Left lung (tissue), 10 donors: ENCODE results near the gene NDUFA13. TPM values are rescaled to one million over a fixed set of nuclear protein-coding genes. Genes with fewer than 3 reads are reported as not detected.

ENCODE experiments used
- ATAC-seq: fragments of 200-7000 bp; cut with Tn5 transposase; one replicate; pipeline ENCODE4 v1.9.1; 2020; ENCODE audit warnings: moderate library complexity
- DNase-seq, 4 donors: peaks; one replicate each; pipeline ENCODE4 v3.0.0-alpha.2; 2013 to 2020
- H3K27ac ChIP-seq, 2 donors: fragments of 200-600 bp; sonication (generic) in 1 of 2; one replicate each; pipeline versions ENCODE4 v1.5.0 to v1.8.0; 2020 to 2021
- H3K27me3 ChIP-seq, 2 donors: fragments of 200-600 bp; sonication (generic) in 1 of 2; one replicate each; pipeline versions ENCODE4 v1.5.0 to v1.8.0; 2020 to 2021
- H3K36me3 ChIP-seq, 2 donors: fragments of 200-600 bp; sonication (generic) in 1 of 2; one replicate each; pipeline versions ENCODE4 v1.5.0 to v1.8.0; 2020 to 2021
- H3K4me1 ChIP-seq, 2 donors: fragments of 200-600 bp; one replicate each; pipeline ENCODE4 v1.8.0; 2021
- H3K4me3 ChIP-seq, 2 donors: fragments of 200-600 bp; sonication (generic) in 1 of 2; one replicate each; pipeline versions ENCODE4 v1.5.0 to v1.8.0; 2020 to 2021; ENCODE audit warnings: mild to moderate bottlenecking in 1 of 2
- H3K9me3 ChIP-seq, 2 donors: fragments of 200-600 bp; sonication (generic) in 1 of 2; one replicate each; pipeline versions ENCODE4 v1.5.0 to v1.8.0; 2020 to 2021
- CTCF ChIP-seq, 2 donors: fragments of 200-600 bp; sonication (generic) in 1 of 2; IDR thresholded peaks; one replicate each; pipeline versions ENCODE4 v1.5.0 to v1.8.0; 2021; ENCODE audit warnings: antibody characterized with exemption in 2 of 2
- intact Hi-C, 2 donors: fragments of 100-400 bp; cut with DNase I; formaldehyde crosslinking; loops; one replicate each; pipeline versions ENCODE4 v1.11.2 to v1.14.2; 2022
- polyA plus RNA-seq, 6 donors: library from polyadenylated mRNA; unstranded; fragments of 120-200 nt; gene quantifications; one replicate each; pipeline ENCODE4 v1.2.1, GENCODE V29; 2013; ENCODE audit not compliant: insufficient read length in 6 of 6
- total RNA-seq, 2 donors: library from RNA; stranded (reverse); fragmentation: NEBNext Ultra II Directional; extraction: Animal tissue kit (Norgen Biotek cat#: 25700); gene quantifications; one replicate each; pipeline ENCODE4 v1.2.1, GENCODE V29; 2021
- donor health status: DM: no; HTN: yes; CAD: no.
- donor health status: DM: no; HTN: no; CAD: no.

The NDUFA13 gene
- total and polyA plus RNA-seq, 8 donors: 169 to 303 (median 209) TPM

DNA sequence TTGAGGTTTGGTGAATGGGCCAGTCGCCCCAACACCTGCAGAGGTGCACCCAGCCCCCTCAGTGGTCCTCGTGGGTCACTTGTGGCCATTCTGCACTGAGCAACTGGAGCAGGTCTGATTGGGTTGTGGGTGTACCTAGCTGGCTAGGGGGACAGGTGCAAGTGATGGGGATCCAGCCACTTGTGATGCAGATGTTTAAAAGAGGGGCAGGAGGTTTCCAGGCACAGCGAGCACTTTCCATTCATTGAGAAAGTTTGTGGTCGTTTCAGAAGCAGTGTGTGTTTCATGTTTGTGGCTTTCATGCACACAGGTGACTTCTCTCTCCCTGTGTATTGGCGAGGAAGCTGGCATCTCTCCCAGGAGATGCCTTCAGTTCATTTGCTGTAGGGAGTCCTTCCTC is 35.3 kb upstream of the NDUFA13 start:
- DNase-seq: no peak
- H3K27me3 ChIP-seq: no peaks in the 10 kb centered on the region
- no peaks in the 10 kb centered on the region for H3K9me3 ChIP-seq
- peaks cover 9 to 37% of the 10 kb centered on the region in 2 donors for H3K4me1 ChIP-seq
- H3K27ac ChIP-seq: no peak overlapping the region
- H3K4me3 ChIP-seq: no peak overlapping the region
- peaks cover 0 to 31% of the 10 kb centered on the region in 2 donors for H3K36me3 ChIP-seq
- intact Hi-C loops: no loop called here
- ATAC-seq: no peak
- no peak for TF ChIP-seq CTCF (IDR thresholded peaks at IDR 0.05)

DNA sequence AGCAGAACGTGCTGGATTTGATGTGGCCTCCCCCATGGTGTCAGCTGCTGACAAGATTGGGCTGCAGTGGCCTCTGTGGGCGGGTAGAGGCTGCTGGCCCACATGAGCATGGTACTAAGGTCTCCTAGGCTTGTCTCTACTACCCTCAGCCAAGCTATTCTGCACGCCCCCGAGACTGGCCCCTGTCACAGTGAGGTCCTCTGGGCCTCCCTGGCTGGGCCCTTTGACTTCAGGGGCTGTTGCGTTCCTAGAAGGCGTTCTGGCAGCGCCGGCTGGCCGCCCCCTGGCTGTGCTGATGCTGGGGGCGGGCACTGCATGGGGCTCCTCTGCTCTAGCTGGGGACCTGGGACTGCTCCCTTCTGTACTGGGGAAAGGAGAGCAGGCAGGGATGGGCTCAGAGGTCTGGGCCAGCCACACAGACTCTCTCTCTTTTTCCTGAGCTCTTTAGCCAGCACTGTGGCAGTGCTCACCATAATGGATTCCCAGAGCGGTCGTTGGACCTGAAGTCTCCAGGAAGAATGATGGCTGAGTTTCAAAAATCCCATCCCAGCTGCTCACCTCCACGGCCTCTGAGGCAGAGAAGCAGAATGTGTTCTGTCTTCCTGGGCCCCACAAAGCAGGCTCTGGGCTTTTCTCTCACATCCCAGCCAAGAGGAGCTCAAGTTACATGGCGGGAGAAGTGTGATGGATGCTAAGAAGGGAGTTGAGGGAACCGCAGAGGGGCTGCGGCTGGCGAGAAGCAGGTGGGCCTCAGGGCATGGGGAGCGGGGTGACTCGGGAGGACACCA is 33.0 kb upstream of the NDUFA13 start:
- Histone ChIP-seq H3K36me3 (peaks cover 0 to 41% of the 10 kb centered on the region in 2 donors), H3K4me3 (no peak overlapping the region), H3K9me3 (no peaks in the 10 kb centered on the region), H3K4me1 (peaks cover 6 to 29% of the 10 kb centered on the region in 2 donors), H3K27ac (no peak overlapping the region), H3K27me3 (no peaks in the 10 kb centered on the region)
- no peak for TF ChIP-seq CTCF (IDR thresholded peaks at IDR 0.05)
- intact Hi-C loops: no loop called here
- DNase-seq (peak in 2 of 4 donors; percentile 55 to 69), ATAC-seq (no peak)

- H3K27me3 ChIP-seq: no peaks in the 10 kb centered on the region
- no peak overlapping the region for H3K4me3 ChIP-seq
- TF ChIP-seq CTCF (IDR thresholded peaks at IDR 0.05): no peak
- no peaks in the 10 kb centered on the region for H3K9me3 ChIP-seq
- peaks cover 0 to 35% of the 10 kb centered on the region in 2 donors for H3K36me3 ChIP-seq
- DNase-seq (peak in 2 of 4 donors; percentile 54 to 74), ATAC-seq (no peak)
- intact Hi-C loops: no loop called here
- peaks cover 18 to 47% of the 10 kb centered on the region in 2 donors for H3K4me1 ChIP-seq
- H3K27ac ChIP-seq: peak overlapping the region in 1 of 2 donors; percentile 48
Observed at GRCh38 chr19:19485161-19485997, 30.6 kb upstream of the NDUFA13 start.

- no peaks in the 10 kb centered on the region for H3K27me3 ChIP-seq
- H3K9me3 ChIP-seq: no peaks in the 10 kb centered on the region
- ATAC-seq (no peak), DNase-seq (peak in 1 of 4 donors; percentile 31)
- no peak for TF ChIP-seq CTCF (IDR thresholded peaks at IDR 0.05)
- intact Hi-C loops: no loop called here
- H3K4me1 ChIP-seq: peaks cover 18 to 53% of the 10 kb centered on the region in 2 donors
- H3K27ac ChIP-seq: no peak overlapping the region
- peaks cover 0 to 32% of the 10 kb centered on the region in 2 donors for H3K36me3 ChIP-seq
- H3K4me3 ChIP-seq: no peak overlapping the region
Observed at GRCh38 chr19:19485998-19486290, 30.1 kb upstream of the NDUFA13 start.
